ENCODE data around the gene CBARP. TPM values are rescaled to one million over a fixed set of nuclear protein-coding genes. Genes with fewer than 3 reads are reported as not detected.

The CBARP gene
- total and polyA plus RNA-seq, 2 of the 13 experiments (the other 11 are each of a cell fraction or from before 2014, with no cell fraction given) = 1.2 to 1.4 TPM

DNA sequence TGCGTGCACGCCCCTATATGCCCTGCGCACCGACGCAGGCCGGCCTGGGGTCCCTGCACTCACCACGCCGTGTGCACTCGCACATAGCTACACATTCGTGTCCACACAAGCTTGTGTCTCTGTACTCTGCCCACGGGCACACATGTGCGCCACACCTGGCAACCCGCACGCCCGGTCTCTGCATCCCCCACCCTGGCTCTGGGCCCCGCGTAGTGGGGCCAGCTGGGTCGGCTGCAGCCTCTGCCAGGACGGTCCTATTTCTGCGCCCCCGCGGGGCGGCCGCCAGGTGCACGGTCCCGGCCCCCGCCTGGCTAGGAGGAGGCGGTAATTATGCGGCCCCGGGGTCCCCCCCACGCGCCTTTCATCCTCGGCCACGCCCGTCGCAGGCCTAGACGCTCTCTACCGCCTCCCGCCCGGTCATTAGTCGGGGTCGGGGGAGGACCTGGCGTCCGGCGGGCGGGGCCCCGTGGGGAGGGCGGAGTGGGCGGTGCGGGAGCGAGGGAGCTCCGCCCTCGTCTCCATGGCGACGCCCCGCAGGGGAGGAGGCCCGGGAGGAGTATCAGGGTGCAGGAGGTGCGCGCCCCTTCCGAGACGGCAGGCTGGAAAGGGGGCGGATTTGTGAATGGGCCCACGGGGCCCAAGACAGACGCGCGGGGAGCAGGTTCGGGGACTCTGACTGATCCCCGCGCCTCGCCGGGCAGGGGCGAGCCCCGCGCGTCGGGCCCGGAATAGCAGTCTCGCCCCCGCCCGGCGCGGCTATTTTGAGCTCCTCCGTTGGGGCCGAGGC lies 28.5 kb upstream of the CBARP start (continued):
- TF ChIP-seq MTA1 (CRISPR knock-in tag; IDR thresholded peaks at IDR 0.05; ENCODE audit: borderline replicate concordance) (peak; percentile 73; the same call in 1 of the 2 replicates), MYC (CRISPR knock-in tag; IDR thresholded peaks at IDR 0.05; ENCODE audit: borderline replicate concordance) (peak; percentile 42; the same call in 1 of the 2 replicates), ZNF850 (CRISPR knock-in tag; conservative IDR thresholded peaks at IDR 0.05) (0 out of 2 replicates have a peak, but pooled peaks have one; percentile 55), CHD4 (IDR thresholded peaks at IDR 0.05; ENCODE audit: borderline replicate concordance, low read length) (no peak), NR1H2 (CRISPR knock-in tag; IDR thresholded peaks at IDR 0.05; ENCODE audit: borderline replicate concordance, low read depth) (no peak), RXRB (CRISPR knock-in tag; IDR thresholded peaks at IDR 0.05; ENCODE audit: borderline replicate concordance) (peak; percentile 82), SRY (CRISPR knock-in tag; IDR thresholded peaks at IDR 0.05) (peak; percentile 12; the same call in 1 of the 2 replicates), ELF1 (CRISPR knock-in tag; IDR thresholded peaks at IDR 0.05) (0 out of 2 replicates have a peak, but pooled peaks have one; percentile 13), SIN3A (IDR thresholded peaks at IDR 0.05; ENCODE audit: borderline replicate concordance, low read depth, low read length) (peak; percentile 48; the same call in 1 of the 2 replicates), ZNF558 (CRISPR knock-in tag; IDR thresholded peaks at IDR 0.05; ENCODE audit: borderline replicate concordance) (no peak), RARG (CRISPR knock-in tag; IDR thresholded peaks at IDR 0.05; ENCODE audit: low read depth) (no peak; the same call in 1 of the 2 replicates), SP4 (CRISPR knock-in tag; IDR thresholded peaks at IDR 0.05) (0 out of 2 replicates have a peak, but pooled peaks have one; percentile 61)
- TF ChIP-seq, protein P1, sequence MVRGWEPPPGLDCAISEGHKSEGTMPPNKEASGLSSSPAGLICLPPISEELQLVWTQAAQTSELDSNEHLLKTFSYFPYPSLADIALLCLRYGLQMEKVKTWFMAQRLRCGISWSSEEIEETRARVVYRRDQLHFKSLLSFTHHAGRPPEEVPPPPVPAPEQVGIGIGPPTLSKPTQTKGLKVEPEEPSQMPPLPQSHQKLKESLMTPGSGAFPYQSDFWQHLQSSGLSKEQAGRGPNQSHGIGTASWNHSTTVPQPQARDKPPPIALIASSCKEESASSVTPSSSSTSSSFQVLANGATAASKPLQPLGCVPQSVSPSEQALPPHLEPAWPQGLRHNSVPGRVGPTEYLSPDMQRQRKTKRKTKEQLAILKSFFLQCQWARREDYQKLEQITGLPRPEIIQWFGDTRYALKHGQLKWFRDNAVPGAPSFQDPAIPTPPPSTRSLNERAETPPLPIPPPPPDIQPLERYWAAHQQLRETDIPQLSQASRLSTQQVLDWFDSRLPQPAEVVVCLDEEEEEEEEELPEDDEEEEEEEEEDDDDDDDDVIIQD (CRISPR knock-in tag; IDR thresholded peaks at IDR 0.05; ENCODE audit: low read depth) = no peak
- TF ChIP-seq, protein P2, sequence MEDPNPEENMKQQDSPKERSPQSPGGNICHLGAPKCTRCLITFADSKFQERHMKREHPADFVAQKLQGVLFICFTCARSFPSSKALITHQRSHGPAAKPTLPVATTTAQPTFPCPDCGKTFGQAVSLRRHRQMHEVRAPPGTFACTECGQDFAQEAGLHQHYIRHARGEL (CRISPR knock-in tag; IDR thresholded peaks at IDR 0.05) = no peak
- TF ChIP-seq, protein P3, sequence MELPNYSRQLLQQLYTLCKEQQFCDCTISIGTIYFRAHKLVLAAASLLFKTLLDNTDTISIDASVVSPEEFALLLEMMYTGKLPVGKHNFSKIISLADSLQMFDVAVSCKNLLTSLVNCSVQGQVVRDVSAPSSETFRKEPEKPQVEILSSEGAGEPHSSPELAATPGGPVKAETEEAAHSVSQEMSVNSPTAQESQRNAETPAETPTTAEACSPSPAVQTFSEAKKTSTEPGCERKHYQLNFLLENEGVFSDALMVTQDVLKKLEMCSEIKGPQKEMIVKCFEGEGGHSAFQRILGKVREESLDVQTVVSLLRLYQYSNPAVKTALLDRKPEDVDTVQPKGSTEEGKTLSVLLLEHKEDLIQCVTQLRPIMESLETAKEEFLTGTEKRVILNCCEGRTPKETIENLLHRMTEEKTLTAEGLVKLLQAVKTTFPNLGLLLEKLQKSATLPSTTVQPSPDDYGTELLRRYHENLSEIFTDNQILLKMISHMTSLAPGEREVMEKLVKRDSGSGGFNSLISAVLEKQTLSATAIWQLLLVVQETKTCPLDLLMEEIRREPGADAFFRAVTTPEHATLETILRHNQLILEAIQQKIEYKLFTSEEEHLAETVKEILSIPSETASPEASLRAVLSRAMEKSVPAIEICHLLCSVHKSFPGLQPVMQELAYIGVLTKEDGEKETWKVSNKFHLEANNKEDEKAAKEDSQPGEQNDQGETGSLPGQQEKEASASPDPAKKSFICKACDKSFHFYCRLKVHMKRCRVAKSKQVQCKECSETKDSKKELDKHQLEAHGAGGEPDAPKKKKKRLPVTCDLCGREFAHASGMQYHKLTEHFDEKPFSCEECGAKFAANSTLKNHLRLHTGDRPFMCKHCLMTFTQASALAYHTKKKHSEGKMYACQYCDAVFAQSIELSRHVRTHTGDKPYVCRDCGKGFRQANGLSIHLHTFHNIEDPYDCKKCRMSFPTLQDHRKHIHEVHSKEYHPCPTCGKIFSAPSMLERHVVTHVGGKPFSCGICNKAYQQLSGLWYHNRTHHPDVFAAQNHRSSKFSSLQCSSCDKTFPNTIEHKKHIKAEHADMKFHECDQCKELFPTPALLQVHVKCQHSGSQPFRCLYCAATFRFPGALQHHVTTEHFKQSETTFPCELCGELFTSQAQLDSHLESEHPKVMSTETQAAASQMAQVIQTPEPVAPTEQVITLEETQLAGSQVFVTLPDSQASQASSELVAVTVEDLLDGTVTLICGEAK (IDR thresholded peaks at IDR 0.05) = no peak
- TF ChIP-seq, protein P3 (CRISPR knock-in tag; IDR thresholded peaks at IDR 0.05) = peak; percentile 20
